Caco-2 (cell line): Measurements from ENCODE around the gene LIAS. TPM values are rescaled to one million over a fixed set of nuclear protein-coding genes. Genes with fewer than 3 reads are reported as not detected.

Experiments used
- BruUV-seq: library from RNA; stranded (reverse); fragments of 400-500 nt; replicated peaks from 2 replicates; lab custom pipeline; 2021; lab: Mats Ljungman, UMichigan
- CTCF ChIA-PET: fragments of 300-600 bp; sonication (Branson Sonifier 250); formaldehyde crosslinking; loops from one replicate; lab custom pipeline; 2022; ENCODE audit warnings: antibody characterized with exemption; lab: Charles Lee
- POLR2A ChIA-PET: fragments of 300-600 bp; sonication (Branson Sonifier 250); formaldehyde crosslinking; loops from one replicate; lab custom pipeline; 2022; ENCODE audit warnings: antibody characterized with exemption; lab: Charles Lee
- DNase-seq, 2 experiments: peaks; one replicate each; pipeline versions ENCODE4 v3.0.0 to v3.0.0-alpha.2; 2020 to 2022
- H3K27me3 ChIP-seq: replicated peaks from 2 replicates; pipeline ENCODE4 v1.6.0; 2011; ENCODE audit warnings: low read length; ENCODE audit not compliant: control insufficient read depth, insufficient read depth
- H3K36me3 ChIP-seq: 2 replicates; pipeline ENCODE4 v1.5.1; 2011; ENCODE audit warnings: low read length; ENCODE audit not compliant: control insufficient read depth, insufficient read depth
- H3K4me1 ChIP-seq: fragments of 250-450 bp; sonication (Bioruptor Pico); 2 replicates; pipeline ENCODE4 v1.5.1; 2020; ENCODE audit warnings: mild to moderate bottlenecking
- H3K4me3 ChIP-seq: 2 replicates; pipeline ENCODE4 v1.5.1; 2011; ENCODE audit warnings: low read depth, mild to moderate bottlenecking, control low read depth, low read length
- H3K9me3 ChIP-seq: fragments of 250-450 bp; sonication (Bioruptor Pico); 2 replicates; pipeline ENCODE4 v1.5.1; 2020; ENCODE audit warnings: mild to moderate bottlenecking, moderate library complexity
- H3K27ac Mint-ChIP-seq: one replicate; pipeline ENCODE4 v1.8.0; 2022; ENCODE audit warnings: mixed read lengths; ENCODE audit not compliant: unreplicated experiment
- H3K27me3 Mint-ChIP-seq: one replicate; pipeline ENCODE4 v1.8.0; 2022; ENCODE audit warnings: mixed read lengths; ENCODE audit not compliant: insufficient read depth, unreplicated experiment
- H3K36me3 Mint-ChIP-seq: one replicate; pipeline ENCODE4 v1.8.0; 2022; ENCODE audit warnings: mild to moderate bottlenecking, mixed read lengths; ENCODE audit not compliant: insufficient read depth, unreplicated experiment
- H3K4me1 Mint-ChIP-seq: one replicate; pipeline ENCODE4 v1.8.0; 2022; ENCODE audit warnings: low read depth, mixed read lengths; ENCODE audit not compliant: unreplicated experiment
- H3K4me3 Mint-ChIP-seq: one replicate; pipeline ENCODE4 v1.8.0; 2022; ENCODE audit warnings: mild to moderate bottlenecking, moderate library complexity, mixed read lengths; ENCODE audit not compliant: unreplicated experiment
- H3K9me3 Mint-ChIP-seq: one replicate; pipeline ENCODE4 v1.8.0; 2022; ENCODE audit warnings: mixed read lengths; ENCODE audit not compliant: unreplicated experiment
- intact Hi-C: fragments of 100-400 bp; cut with micrococcal nuclease; formaldehyde crosslinking; loops from one replicate; pipeline ENCODE4 v1.10.0; 2022; ENCODE audit not compliant: unreplicated experiment
- total RNA-seq: library from RNA; stranded (reverse); gene quantifications from 2 replicates; pipeline ENCODE4 v1.2.3, GENCODE V29; 2022
- TF ChIP-seq, protein P1 (sequence below), 2 experiments: fragments of 200-600 bp in 1 of 2; IDR thresholded peaks; 1 replicate in 1 of 2; 2 replicates in 1 of 2; pipeline versions ENCODE4 v1.5.1 to v1.8.0; 2011 to 2022; ENCODE audit warnings: antibody characterized with exemption in 1 of 2, control low read depth in 1 of 2, inconsistent platforms in 1 of 2, low read depth in 1 of 2, low read length in 1 of 2, mild to moderate bottlenecking in 1 of 2, moderate library complexity in 1 of 2; ENCODE audit not compliant: insufficient read depth in 1 of 2, severe bottlenecking in 1 of 2, unreplicated experiment in 1 of 2

LIAS gene
- total RNA-seq, 1 experiment from 2014 or later = 19.5 TPM

DNA sequence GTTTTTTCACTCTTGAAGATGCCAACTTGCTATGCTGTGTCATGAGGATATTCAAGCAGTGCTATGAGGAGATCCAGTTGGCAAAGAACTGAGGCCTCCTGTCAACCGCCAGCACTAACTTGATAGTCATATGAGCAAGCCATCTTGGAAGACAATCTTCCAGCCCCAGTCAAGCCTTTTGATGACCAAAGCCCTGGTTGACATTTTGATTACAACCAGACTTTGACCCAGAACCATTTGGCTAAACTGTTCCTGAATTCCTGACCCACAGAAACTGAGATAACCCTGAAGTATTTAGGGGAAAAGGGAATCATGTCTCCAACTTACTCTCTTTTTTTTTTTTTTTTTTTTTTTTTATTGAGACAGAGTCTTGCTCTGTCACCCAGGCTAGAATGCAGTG, 35.5 kb downstream of the LIAS start:
- DNase-seq = peak; percentile 30 to 57
- Mint-ChIP-seq H3K4me1 (no peaks in the 10 kb centered on the region), H3K4me3 (no peak overlapping the region), H3K27me3 (no peaks in the 10 kb centered on the region), H3K9me3 (no peaks in the 10 kb centered on the region), H3K36me3 (peaks cover 33% of the 10 kb centered on the region), H3K27ac (no peak overlapping the region)
- no peaks in the 10 kb centered on the region for H3K27me3 ChIP-seq
- H3K4me1 ChIP-seq = peaks cover 9% of the 10 kb centered on the region
- TF ChIP-seq, protein P1, sequence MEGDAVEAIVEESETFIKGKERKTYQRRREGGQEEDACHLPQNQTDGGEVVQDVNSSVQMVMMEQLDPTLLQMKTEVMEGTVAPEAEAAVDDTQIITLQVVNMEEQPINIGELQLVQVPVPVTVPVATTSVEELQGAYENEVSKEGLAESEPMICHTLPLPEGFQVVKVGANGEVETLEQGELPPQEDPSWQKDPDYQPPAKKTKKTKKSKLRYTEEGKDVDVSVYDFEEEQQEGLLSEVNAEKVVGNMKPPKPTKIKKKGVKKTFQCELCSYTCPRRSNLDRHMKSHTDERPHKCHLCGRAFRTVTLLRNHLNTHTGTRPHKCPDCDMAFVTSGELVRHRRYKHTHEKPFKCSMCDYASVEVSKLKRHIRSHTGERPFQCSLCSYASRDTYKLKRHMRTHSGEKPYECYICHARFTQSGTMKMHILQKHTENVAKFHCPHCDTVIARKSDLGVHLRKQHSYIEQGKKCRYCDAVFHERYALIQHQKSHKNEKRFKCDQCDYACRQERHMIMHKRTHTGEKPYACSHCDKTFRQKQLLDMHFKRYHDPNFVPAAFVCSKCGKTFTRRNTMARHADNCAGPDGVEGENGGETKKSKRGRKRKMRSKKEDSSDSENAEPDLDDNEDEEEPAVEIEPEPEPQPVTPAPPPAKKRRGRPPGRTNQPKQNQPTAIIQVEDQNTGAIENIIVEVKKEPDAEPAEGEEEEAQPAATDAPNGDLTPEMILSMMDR (IDR thresholded peaks at IDR 0.05; ENCODE audit: insufficient read depth in 1 of 2, low read depth in 1 of 2, low read length in 1 of 2, severe bottlenecking in 1 of 2, unreplicated experiment in 1 of 2) = no peak
- BruUV-seq = no TSS peak
- intact Hi-C loops = loop anchor here (2.0 kb wide), 1 partner anchor 26 kb away; no protein-coding TSS in a partner anchor
- ChIA-PET CTCF (no interaction called here), POLR2A (no interaction called here)
- H3K4me3 ChIP-seq = no peak overlapping the region
- no peaks in the 10 kb centered on the region for H3K9me3 ChIP-seq
- no peaks in the 10 kb centered on the region for H3K36me3 ChIP-seq

DNA sequence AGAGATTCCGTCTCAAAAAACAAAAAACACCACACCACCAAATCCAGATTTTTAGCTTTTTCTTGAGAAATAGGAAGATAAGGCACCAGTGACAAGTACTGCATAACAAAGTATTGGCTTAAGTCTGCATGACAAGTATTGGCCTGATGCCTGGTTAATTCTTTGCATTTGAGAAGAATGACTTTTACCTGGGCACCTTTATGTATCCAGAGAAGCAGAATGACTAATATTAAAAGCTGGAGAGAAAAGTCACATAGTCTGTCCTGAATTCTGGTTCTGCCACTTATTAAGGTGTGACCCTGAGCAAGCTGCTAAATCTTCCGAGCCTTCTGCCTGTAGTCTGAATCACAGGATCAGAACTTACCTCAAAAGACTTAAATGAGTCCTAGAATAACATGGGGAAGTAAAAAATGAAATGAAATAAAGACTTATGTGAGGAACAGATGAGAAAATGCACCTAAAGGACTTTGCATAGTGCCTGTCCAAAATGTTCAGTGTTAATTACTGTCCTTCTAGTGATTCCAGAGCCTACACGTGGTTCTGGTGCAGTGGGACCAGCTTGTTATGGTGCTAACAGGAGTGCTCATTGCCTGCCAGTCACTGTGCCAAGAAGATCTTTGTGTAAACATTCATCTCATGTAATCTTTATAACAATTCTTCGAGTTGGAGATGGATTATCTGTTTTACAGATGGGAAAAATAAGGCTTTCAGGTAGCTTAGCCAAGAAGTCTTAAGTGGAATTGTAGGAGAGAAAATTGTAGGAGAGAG, 36.8 kb downstream of the LIAS start:
- DNase-seq = no peak
- H3K4me3 ChIP-seq = no peak overlapping the region
- ChIA-PET CTCF (no interaction called here), POLR2A (no interaction called here)
- H3K27me3 ChIP-seq = no peaks in the 10 kb centered on the region
- no peaks in the 10 kb centered on the region for H3K27me3 Mint-ChIP-seq
- H3K4me1 ChIP-seq = peaks cover 9% of the 10 kb centered on the region
- no peak overlapping the region for H3K4me3 Mint-ChIP-seq
- H3K9me3 Mint-ChIP-seq = no peaks in the 10 kb centered on the region
- TF ChIP-seq, protein P1 (IDR thresholded peaks at IDR 0.05; ENCODE audit: insufficient read depth in 1 of 2, low read depth in 1 of 2, low read length in 1 of 2, severe bottlenecking in 1 of 2, unreplicated experiment in 1 of 2) = no peak
- H3K27ac Mint-ChIP-seq = no peak overlapping the region
- no peaks in the 10 kb centered on the region for H3K4me1 Mint-ChIP-seq
- no TSS peak for BruUV-seq
- H3K36me3 Mint-ChIP-seq = peaks cover 46% of the 10 kb centered on the region
- intact Hi-C loops = loop anchor here (2.0 kb wide), 1 partner anchor 27 kb away; no protein-coding TSS in a partner anchor
- no peaks in the 10 kb centered on the region for H3K36me3 ChIP-seq
- H3K9me3 ChIP-seq = no peaks in the 10 kb centered on the region

DNA sequence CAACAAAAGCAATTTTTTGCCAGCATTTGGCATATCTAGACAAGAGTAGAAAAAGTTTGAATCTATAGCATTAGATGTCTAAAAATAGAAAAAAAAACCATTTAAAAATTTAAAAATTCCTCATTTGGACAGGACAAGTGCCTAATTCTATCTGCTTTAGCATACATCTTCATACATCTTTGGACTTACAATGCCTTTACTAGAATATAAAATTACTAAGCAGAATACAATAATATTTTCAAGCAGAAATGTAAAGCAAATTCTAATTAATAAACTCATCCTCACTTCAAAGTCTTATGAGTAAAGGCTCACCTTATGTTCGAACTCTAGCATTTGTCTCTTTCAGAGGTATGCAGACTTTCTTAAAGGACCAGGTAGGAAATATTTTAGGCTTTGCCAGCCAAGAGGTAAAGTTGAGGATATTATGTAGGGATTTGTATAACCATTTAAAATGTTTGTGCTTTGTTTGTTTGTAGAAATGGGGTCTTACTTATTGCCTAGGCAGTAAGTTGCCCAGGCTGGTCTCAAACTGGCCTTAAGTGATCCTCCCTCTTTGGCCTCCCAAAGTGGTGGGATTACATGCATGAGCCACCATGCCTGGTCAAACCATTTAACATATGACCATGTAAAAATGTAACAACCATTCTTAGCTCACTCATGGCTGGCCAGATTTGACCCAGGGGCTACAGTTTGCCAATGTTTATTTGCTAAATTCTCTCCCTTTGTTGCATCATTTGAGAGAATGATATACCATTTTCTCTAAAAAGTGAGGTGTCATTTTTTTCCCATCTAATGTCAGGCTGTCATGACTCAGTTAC, 39.3 kb downstream of the LIAS start:
- no peak overlapping the region for H3K4me3 Mint-ChIP-seq
- ChIA-PET POLR2A (no interaction called here), CTCF (no interaction called here)
- Histone ChIP-seq H3K27me3 (no peaks in the 10 kb centered on the region), H3K4me3 (no peak overlapping the region), H3K36me3 (peaks cover 3% of the 10 kb centered on the region; the same call in 1 of the 2 replicates), H3K4me1 (peaks cover 9% of the 10 kb centered on the region), H3K9me3 (no peaks in the 10 kb centered on the region)
- DNase-seq = no peak
- peaks cover 70% of the 10 kb centered on the region for H3K36me3 Mint-ChIP-seq
- no TSS peak for BruUV-seq
- no peaks in the 10 kb centered on the region for H3K27me3 Mint-ChIP-seq
- no peaks in the 10 kb centered on the region for H3K9me3 Mint-ChIP-seq
- TF ChIP-seq, protein P1 (IDR thresholded peaks at IDR 0.05; ENCODE audit: insufficient read depth in 1 of 2, low read depth in 1 of 2, low read length in 1 of 2, severe bottlenecking in 1 of 2, unreplicated experiment in 1 of 2) = no peak
- intact Hi-C loops = no loop called here
- no peak overlapping the region for H3K27ac Mint-ChIP-seq
- no peaks in the 10 kb centered on the region for H3K4me1 Mint-ChIP-seq
